K562 (cell line): Measurements from ENCODE around the gene FAM219A. TPM values are rescaled to one million over a fixed set of nuclear protein-coding genes. Genes with fewer than 3 reads are reported as not detected.

Source experiments
- BHLHE40 ChIP-seq: IDR thresholded peaks from 2 replicates; pipeline ENCODE4 v1.6.1; 2011; ENCODE audit warnings: low read length, improper control_type of control experiment
- BRCA1 ChIP-seq, 2 experiments: fragments of 450-650 bp in 1 of 2; sonication (generic) in 1 of 2; formaldehyde crosslinking in 1 of 2; IDR thresholded peaks; 2 replicates each; pipeline versions ENCODE4 v1.5.0 to v1.6.1; 2017 to 2020; ENCODE audit warnings: mild to moderate bottlenecking in 1 of 2, missing genetic modification reagents in 1 of 2
- C11orf30 ChIP-seq: fragments of 450-650 bp; IDR thresholded peaks from 2 replicates; pipeline ENCODE4 v1.6.1; 2016; ENCODE audit warnings: low read depth, mild to moderate bottlenecking
- CCAR2 ChIP-seq: fragments of 200-400 bp; formaldehyde crosslinking; IDR thresholded peaks from 2 replicates; pipeline ENCODE4 v1.6.1; 2017; ENCODE audit warnings: mild to moderate bottlenecking, low read depth, low read length
- DACH1 ChIP-seq: fragments of 450-650 bp; IDR thresholded peaks from 2 replicates; pipeline ENCODE4 v1.6.1; 2018; ENCODE audit not compliant: partially characterized antibody
- FOSL1 ChIP-seq: fragments of 200-800 bp; sonication (Bioruptor generic); conservative IDR thresholded peaks from 2 replicates; pipeline ENCODE4 v1.6.1; 2016; ENCODE audit warnings: missing genetic modification characterization, missing compliant biosample characterization
- FOXJ2 ChIP-seq: fragments of 200-800 bp; sonication (Bioruptor generic); IDR thresholded peaks from 2 replicates; pipeline ENCODE4 v1.6.1; 2016; ENCODE audit warnings: missing genetic modification characterization, missing compliant biosample characterization
- GABPA ChIP-seq: fragments of 200-800 bp; sonication (Bioruptor generic); conservative IDR thresholded peaks from 2 replicates; pipeline ENCODE4 v1.6.1; 2016; ENCODE audit warnings: low read depth, missing genetic modification characterization, missing compliant biosample characterization
- GTF2A2 ChIP-seq: IDR thresholded peaks from 2 replicates; pipeline ENCODE4 v1.6.1; 2016; ENCODE audit warnings: mild to moderate bottlenecking, missing genetic modification characterization, missing compliant biosample characterization
- HNRNPH1 ChIP-seq: fragments of 200-400 bp; formaldehyde crosslinking; optimal IDR thresholded peaks from 2 replicates; pipeline ENCODE3; 2017; ENCODE audit warnings: low read depth, mild to moderate bottlenecking, low read length, moderate library complexity
- KAT7 ChIP-seq: sonication (generic); formaldehyde crosslinking; IDR thresholded peaks from 2 replicates; pipeline ENCODE4 v1.8.0; 2022; ENCODE audit warnings: missing genetic modification reagents, mild to moderate bottlenecking, borderline replicate concordance
- KAT8 ChIP-seq: fragments of 450-650 bp; IDR thresholded peaks from 2 replicates; pipeline ENCODE4 v1.6.1; 2016; ENCODE audit warnings: low read depth, mild to moderate bottlenecking
- MEIS2 ChIP-seq: fragments of 450-650 bp; IDR thresholded peaks from 2 replicates; pipeline ENCODE4 v1.6.1; 2014; ENCODE audit warnings: mild to moderate bottlenecking; ENCODE audit not compliant: partially characterized antibody
- NR2F6 ChIP-seq: fragments of 450-650 bp; formaldehyde crosslinking; IDR thresholded peaks from 2 replicates; pipeline ENCODE4 v1.4.0; 2020; ENCODE audit warnings: mild to moderate bottlenecking
- NR3C1 ChIP-seq: sonication (generic); formaldehyde crosslinking; IDR thresholded peaks from 2 replicates; pipeline ENCODE4 v1.8.1; 2022; ENCODE audit warnings: missing genetic modification reagents
- POU5F1 ChIP-seq: fragments of 150-350 bp; IDR thresholded peaks from 2 replicates; pipeline ENCODE4 v1.6.1; 2014; ENCODE audit warnings: borderline replicate concordance, low read length, low read depth, mild to moderate bottlenecking; ENCODE audit not compliant: partially characterized antibody
- PURB ChIP-seq: sonication (generic); formaldehyde crosslinking; IDR thresholded peaks from 2 replicates; pipeline ENCODE4 v1.9.0; 2021; ENCODE audit warnings: low read depth, mild to moderate bottlenecking, missing genetic modification reagents
- RB1 ChIP-seq: fragments of 450-650 bp; IDR thresholded peaks from 2 replicates; pipeline ENCODE4 v1.6.1; 2017; ENCODE audit warnings: low read depth, mild to moderate bottlenecking
- RBM15 ChIP-seq: fragments of 200-400 bp; formaldehyde crosslinking; IDR thresholded peaks from 2 replicates; pipeline ENCODE4 v1.6.1; 2018; ENCODE audit warnings: mild to moderate bottlenecking, low read length, moderate library complexity; ENCODE audit not compliant: insufficient read depth
- SAFB ChIP-seq: fragments of 200-400 bp; formaldehyde crosslinking; IDR thresholded peaks from 2 replicates; pipeline ENCODE4 v1.6.1; 2017; ENCODE audit warnings: low read depth, low read length, borderline replicate concordance
- SRSF1 ChIP-seq: fragments of 200-400 bp; formaldehyde crosslinking; IDR thresholded peaks from 2 replicates; pipeline ENCODE4 v1.6.1; 2017; ENCODE audit warnings: mild to moderate bottlenecking, low read depth, low read length, moderate library complexity
- STAG1 ChIP-seq: sonication (generic); formaldehyde crosslinking; IDR thresholded peaks from 2 replicates; pipeline ENCODE4 v1.5.0; 2020; ENCODE audit warnings: missing genetic modification reagents, borderline replicate concordance
- TAF1 ChIP-seq: IDR thresholded peaks from 2 replicates; pipeline ENCODE4 v1.6.1; 2011; ENCODE audit warnings: mild to moderate bottlenecking, low read length, moderate library complexity; ENCODE audit not compliant: insufficient read depth, control insufficient read depth, severe bottlenecking; ENCODE audit errors: extremely low read depth
- TAF15 ChIP-seq: fragments of 200-400 bp; formaldehyde crosslinking; IDR thresholded peaks from 2 replicates; pipeline ENCODE4 v1.6.1; 2017; ENCODE audit warnings: mild to moderate bottlenecking, low read depth, low read length, moderate library complexity
- THRAP3 ChIP-seq: fragments of 450-650 bp; IDR thresholded peaks from 2 replicates; pipeline ENCODE4 v1.6.1; 2016; ENCODE audit warnings: mild to moderate bottlenecking, inconsistent platforms, borderline replicate concordance
- ZEB2 ChIP-seq: fragments of 450-650 bp; IDR thresholded peaks from 2 replicates; pipeline ENCODE4 v1.6.1; 2016
- ZNF143 ChIP-seq: sonication (generic); formaldehyde crosslinking; IDR thresholded peaks from 2 replicates; pipeline ENCODE4 v1.9.0; 2022; ENCODE audit warnings: mild to moderate bottlenecking, missing genetic modification reagents
- ZNF263 ChIP-seq: sonication (generic); formaldehyde crosslinking; IDR thresholded peaks from 2 replicates; pipeline ENCODE4 v1.8.0; 2022; ENCODE audit warnings: mild to moderate bottlenecking, missing genetic modification reagents, borderline replicate concordance
- ZNF77 ChIP-seq: fragments of 250-450 bp; sonication (Bioruptor Pico); IDR thresholded peaks from 2 replicates; pipeline ENCODE4 v1.5.0; 2020
- polyA plus RNA-seq, 8 experiments: library from polyadenylated mRNA; depleted of rRNA in 4 of 8; stranded (reverse) in 5 of 8; unstranded in 3 of 8; fragments of >200 nt; fragmentation: Nextera tagmentation in 2 of 8; fragmentation: Illumina TruSeq in 1 of 8; extraction: Ambion mirVana in 2 of 8; extraction: Trizol in 1 of 8; gene quantifications; 2 replicates each; pipeline versions ENCODE4 v1.2.1 to v1.2.3, GENCODE V29; 2011 to 2014; ENCODE audit warnings: inconsistent platforms in 1 of 8, missing spikeins in 1 of 8
- total RNA-seq, 7 experiments: library from RNA; depleted of rRNA in 6 of 7; stranded (reverse); fragments of >200 nt in 6 of 7; fragmentation: Illumina TruSeq in 2 of 7; extraction: Trizol in 2 of 7; gene quantifications; 2 replicates each; pipeline versions ENCODE4 v1.2.1 to v1.2.3, GENCODE V29; 2011 to 2021; ENCODE audit warnings: low replicate concordance in 1 of 7
- TF ChIP-seq, protein P1 (sequence below): sonication (generic); formaldehyde crosslinking; IDR thresholded peaks from 2 replicates; pipeline ENCODE4 v1.8.0; 2023; ENCODE audit warnings: mild to moderate bottlenecking, missing genetic modification reagents

Gene FAM219A
- total and polyA plus RNA-seq, 9 of the 15 experiments (the other 6 are each of a cell fraction or from before 2014, with no cell fraction given), result 0.63 to 8.6 (median 2.9) TPM

DNA sequence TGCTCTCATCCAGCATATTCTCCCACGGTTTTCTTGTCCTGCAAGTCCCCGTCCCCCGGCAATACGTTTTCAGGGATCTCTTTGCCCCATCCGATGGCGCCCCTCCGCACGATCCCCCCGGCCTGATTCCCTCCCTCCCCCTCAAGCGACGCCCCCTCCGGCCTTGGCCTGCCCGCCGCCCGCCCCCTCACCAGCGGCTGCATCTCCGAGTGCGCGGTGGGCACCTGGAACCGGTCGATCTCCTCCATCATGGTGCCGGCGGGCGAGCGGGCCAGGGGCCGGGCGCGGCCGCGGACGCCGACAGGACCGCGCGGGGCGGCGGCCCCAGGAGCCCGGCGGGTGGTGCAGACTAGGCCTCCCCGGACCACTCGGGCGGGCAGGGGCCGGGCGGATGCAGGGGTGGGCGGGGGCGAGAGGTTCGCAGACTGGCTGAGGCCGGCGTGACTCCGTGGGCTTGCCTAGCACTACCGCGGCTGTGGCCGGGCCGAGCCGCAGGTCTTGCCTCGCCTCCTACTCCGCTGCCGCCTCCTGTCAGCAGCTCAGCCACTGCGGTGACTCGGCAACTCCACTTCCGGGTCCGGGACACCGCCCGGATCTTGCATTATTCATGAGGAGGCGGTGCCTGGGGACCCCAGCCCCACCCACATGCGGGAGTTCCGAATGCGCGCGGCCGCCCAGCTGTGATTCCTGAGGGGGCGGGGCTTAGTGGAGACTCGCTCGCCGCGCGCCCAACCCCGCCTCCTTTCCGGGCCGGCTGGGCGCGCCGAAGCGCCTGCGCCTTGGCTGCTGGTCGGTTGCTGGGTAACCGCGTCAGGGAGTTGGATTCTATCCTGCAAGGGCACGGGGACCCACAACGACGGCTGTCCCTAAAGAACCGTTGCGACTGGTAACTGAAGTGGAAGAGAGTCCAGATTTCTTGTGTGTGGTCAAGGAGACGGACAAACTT is at the start of gene FAM219A, which contains the start of gene DNAI1 (continued):
- TF ChIP-seq, protein P1, sequence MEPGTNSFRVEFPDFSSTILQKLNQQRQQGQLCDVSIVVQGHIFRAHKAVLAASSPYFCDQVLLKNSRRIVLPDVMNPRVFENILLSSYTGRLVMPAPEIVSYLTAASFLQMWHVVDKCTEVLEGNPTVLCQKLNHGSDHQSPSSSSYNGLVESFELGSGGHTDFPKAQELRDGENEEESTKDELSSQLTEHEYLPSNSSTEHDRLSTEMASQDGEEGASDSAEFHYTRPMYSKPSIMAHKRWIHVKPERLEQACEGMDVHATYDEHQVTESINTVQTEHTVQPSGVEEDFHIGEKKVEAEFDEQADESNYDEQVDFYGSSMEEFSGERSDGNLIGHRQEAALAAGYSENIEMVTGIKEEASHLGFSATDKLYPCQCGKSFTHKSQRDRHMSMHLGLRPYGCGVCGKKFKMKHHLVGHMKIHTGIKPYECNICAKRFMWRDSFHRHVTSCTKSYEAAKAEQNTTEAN (CRISPR knock-in tag), result no peak
- TF ChIP-seq CCAR2, result no peak
- TF ChIP-seq ZNF77 (CRISPR knock-in tag), result no peak
- TF ChIP-seq POU5F1, result no peak
- TF ChIP-seq KAT8, result no peak
- no peak for TF ChIP-seq GTF2A2 (tag)
- peak; percentile 80 for TF ChIP-seq MEIS2
- no peak for TF ChIP-seq NR2F6 (CRISPR knock-in tag)
- no peak for TF ChIP-seq ZEB2
- no peak for TF ChIP-seq BRCA1 (IDR thresholded peaks at IDR 0.05)
- no peak for TF ChIP-seq BRCA1 (CRISPR knock-in tag; IDR thresholded peaks at IDR 0.05)
- TF ChIP-seq ZNF263, result no peak
- peak; percentile 92 for TF ChIP-seq C11orf30
- TF ChIP-seq FOXJ2 (tag), result no peak
- TF ChIP-seq THRAP3, result no peak
- TF ChIP-seq BHLHE40, result no peak
- TF ChIP-seq PURB (CRISPR knock-in tag), result no peak
- TF ChIP-seq TAF1, result peak; percentile 59
- TF ChIP-seq FOSL1 (tag), result no peak
- peak; percentile 33; the same call in 1 of the 2 replicates for TF ChIP-seq RB1
- TF ChIP-seq HNRNPH1, result no peak
- TF ChIP-seq SRSF1, result no peak
- TF ChIP-seq STAG1, result no peak
- TF ChIP-seq ZNF143 (CRISPR knock-in tag), result no peak
- TF ChIP-seq SAFB, result no peak
- TF ChIP-seq NR3C1 (CRISPR knock-in tag), result no peak
- TF ChIP-seq DACH1, result peak; percentile 84
- no peak for TF ChIP-seq KAT7 (CRISPR knock-in tag)
- no peak for TF ChIP-seq RBM15
- no peak for TF ChIP-seq TAF15
- peak; percentile 62; the same call in 1 of the 2 replicates for TF ChIP-seq GABPA (tag)
